ENCODE results near the gene B4GAT1. TPM values are rescaled to one million over a fixed set of nuclear protein-coding genes. Genes with fewer than 3 reads are reported as not detected.

Gene B4GAT1
- total and polyA plus RNA-seq, 4 donors, result 12.0 to 20.8 (median 17.6) TPM

GRCh38 chr11:66299186-66299585 lies 48.2 kb downstream of the B4GAT1 start (continued):
- TF ChIP-seq, protein P1, sequence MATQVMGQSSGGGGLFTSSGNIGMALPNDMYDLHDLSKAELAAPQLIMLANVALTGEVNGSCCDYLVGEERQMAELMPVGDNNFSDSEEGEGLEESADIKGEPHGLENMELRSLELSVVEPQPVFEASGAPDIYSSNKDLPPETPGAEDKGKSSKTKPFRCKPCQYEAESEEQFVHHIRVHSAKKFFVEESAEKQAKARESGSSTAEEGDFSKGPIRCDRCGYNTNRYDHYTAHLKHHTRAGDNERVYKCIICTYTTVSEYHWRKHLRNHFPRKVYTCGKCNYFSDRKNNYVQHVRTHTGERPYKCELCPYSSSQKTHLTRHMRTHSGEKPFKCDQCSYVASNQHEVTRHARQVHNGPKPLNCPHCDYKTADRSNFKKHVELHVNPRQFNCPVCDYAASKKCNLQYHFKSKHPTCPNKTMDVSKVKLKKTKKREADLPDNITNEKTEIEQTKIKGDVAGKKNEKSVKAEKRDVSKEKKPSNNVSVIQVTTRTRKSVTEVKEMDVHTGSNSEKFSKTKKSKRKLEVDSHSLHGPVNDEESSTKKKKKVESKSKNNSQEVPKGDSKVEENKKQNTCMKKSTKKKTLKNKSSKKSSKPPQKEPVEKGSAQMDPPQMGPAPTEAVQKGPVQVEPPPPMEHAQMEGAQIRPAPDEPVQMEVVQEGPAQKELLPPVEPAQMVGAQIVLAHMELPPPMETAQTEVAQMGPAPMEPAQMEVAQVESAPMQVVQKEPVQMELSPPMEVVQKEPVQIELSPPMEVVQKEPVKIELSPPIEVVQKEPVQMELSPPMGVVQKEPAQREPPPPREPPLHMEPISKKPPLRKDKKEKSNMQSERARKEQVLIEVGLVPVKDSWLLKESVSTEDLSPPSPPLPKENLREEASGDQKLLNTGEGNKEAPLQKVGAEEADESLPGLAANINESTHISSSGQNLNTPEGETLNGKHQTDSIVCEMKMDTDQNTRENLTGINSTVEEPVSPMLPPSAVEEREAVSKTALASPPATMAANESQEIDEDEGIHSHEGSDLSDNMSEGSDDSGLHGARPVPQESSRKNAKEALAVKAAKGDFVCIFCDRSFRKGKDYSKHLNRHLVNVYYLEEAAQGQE (IDR thresholded peaks at IDR 0.05), result no peak
- TF ChIP-seq RXRA (IDR thresholded peaks at IDR 0.05) (no peak), HNF4G (IDR thresholded peaks at IDR 0.05) (no peak), RAD21 (IDR thresholded peaks at IDR 0.05) (no peak)

DNA sequence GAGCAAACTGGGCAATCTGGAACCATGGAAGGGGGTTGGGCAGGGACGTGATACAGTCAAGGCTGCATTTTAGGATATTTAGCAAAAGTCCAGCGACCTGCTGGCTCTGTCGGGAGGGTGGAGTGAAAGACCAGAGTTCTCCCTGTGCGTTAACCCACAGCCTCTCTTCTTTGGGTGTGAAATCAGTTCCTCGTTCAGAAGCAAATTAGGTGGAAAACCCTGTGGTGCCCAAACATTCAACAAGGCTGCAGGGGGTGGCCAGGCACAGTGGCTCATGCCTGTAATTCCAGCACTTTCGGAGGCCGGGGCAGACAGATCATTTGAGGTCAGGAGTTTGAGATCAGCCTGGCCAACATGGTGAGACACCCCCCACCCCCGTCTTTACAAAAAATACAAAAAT lies 49.8 kb downstream of the B4GAT1 start:
- Histone ChIP-seq H3K27ac (ENCODE audit: low read depth in 1 of 2, low read length in 2 of 2) (no peak overlapping the region), H3K27me3 (ENCODE audit: control insufficient read depth in 4 of 4, insufficient read depth in 4 of 4, low read length in 3 of 4) (peaks cover 0 to under 1% (median 0%) of the 10 kb centered on the region in 4 donors), H3K9me3 (ENCODE audit: control insufficient read depth in 4 of 4, low read length in 3 of 4) (no peaks in the 10 kb centered on the region), H3K9ac (ENCODE audit: low read depth in 1 of 2, low read length in 2 of 2) (no peak overlapping the region), H3K4me1 (ENCODE audit: control insufficient read depth in 4 of 4, insufficient read depth in 4 of 4, low read length in 3 of 4) (no peaks in the 10 kb centered on the region), H3K4me3 (ENCODE audit: low read depth in 1 of 3, low read length in 3 of 3) (no peak overlapping the region), H3K36me3 (ENCODE audit: control insufficient read depth in 4 of 4, insufficient read depth in 3 of 4, low read depth in 1 of 4, low read length in 3 of 4) (no peaks in the 10 kb centered on the region)
- no peak for DNase-seq (ENCODE audit: low spot score)
- TF ChIP-seq RXRA (IDR thresholded peaks at IDR 0.05), result no peak
- TF ChIP-seq, protein P1 (IDR thresholded peaks at IDR 0.05), result no peak
- TF ChIP-seq FOXA1 (IDR thresholded peaks at IDR 0.05), result no peak
- no peak for TF ChIP-seq CTCF (IDR thresholded peaks at IDR 0.05; ENCODE audit: low read depth, low read length, missing input control)
- TF ChIP-seq NR2F2 (IDR thresholded peaks at IDR 0.05), result no peak
- TF ChIP-seq, protein P2, sequence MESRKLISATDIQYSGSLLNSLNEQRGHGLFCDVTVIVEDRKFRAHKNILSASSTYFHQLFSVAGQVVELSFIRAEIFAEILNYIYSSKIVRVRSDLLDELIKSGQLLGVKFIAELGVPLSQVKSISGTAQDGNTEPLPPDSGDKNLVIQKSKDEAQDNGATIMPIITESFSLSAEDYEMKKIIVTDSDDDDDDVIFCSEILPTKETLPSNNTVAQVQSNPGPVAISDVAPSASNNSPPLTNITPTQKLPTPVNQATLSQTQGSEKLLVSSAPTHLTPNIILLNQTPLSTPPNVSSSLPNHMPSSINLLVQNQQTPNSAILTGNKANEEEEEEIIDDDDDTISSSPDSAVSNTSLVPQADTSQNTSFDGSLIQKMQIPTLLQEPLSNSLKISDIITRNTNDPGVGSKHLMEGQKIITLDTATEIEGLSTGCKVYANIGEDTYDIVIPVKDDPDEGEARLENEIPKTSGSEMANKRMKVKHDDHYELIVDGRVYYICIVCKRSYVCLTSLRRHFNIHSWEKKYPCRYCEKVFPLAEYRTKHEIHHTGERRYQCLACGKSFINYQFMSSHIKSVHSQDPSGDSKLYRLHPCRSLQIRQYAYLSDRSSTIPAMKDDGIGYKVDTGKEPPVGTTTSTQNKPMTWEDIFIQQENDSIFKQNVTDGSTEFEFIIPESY (IDR thresholded peaks at IDR 0.05), result no peak
- TF ChIP-seq HNF4G (IDR thresholded peaks at IDR 0.05), result no peak
- TF ChIP-seq RAD21 (IDR thresholded peaks at IDR 0.05), result no peak
- TF ChIP-seq EGR1 (IDR thresholded peaks at IDR 0.05; ENCODE audit: low read depth in 2 of 2), result no peak
- TF ChIP-seq FOXA2 (IDR thresholded peaks at IDR 0.05), result no peak
- TF ChIP-seq, protein P3, sequence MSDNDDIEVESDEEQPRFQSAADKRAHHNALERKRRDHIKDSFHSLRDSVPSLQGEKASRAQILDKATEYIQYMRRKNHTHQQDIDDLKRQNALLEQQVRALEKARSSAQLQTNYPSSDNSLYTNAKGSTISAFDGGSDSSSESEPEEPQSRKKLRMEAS (IDR thresholded peaks at IDR 0.05), result no peak
- no peak for TF ChIP-seq GABPA (IDR thresholded peaks at IDR 0.05 in 1 of 2, conservative IDR thresholded peaks at IDR 0.05 in 1 of 2)
- no peak for TF ChIP-seq TAF1 (conservative IDR thresholded peaks at IDR 0.05)
- no peak for TF ChIP-seq HNF4A (conservative IDR thresholded peaks at IDR 0.05)
- no peak for TF ChIP-seq SP1 (IDR thresholded peaks at IDR 0.05)
- 64% methylated on average over 8 of the region's 8 CpGs for WGBS

Small RNA genes lying within 50 kb of the gene (small RNA-seq; reads per million reads assigned to genes)
- not detected for gene RF00017
- 0.15 reads per million for gene RNU1-84P

Other genes with a start within 250 kb of the B4GAT1 start
- 1 to 10 TPM; 2.3 to 5.1 TPM for gene KLC2, start 89.9 kb downstream of the B4GAT1 start, total RNA-seq
- 1 to 10 TPM; 1.8 to 4.5 TPM for gene KLC2, start 89.9 kb downstream of the B4GAT1 start, polyA plus RNA-seq
- 10 to 100 TPM; 40.4 to 43.8 TPM for gene RAB1B, start 79.0 kb downstream of the B4GAT1 start, total RNA-seq
- 10 to 100 TPM; 58.7 to 83.0 TPM for gene RAB1B, start 79.0 kb downstream of the B4GAT1 start, polyA plus RNA-seq
- gene CNIH2, start 69.5 kb downstream of the B4GAT1 start, total RNA-seq, result not detected
- under 1 TPM in 1 of 2 donors, not detected in 1; 0.07 TPM for gene CNIH2, start 69.5 kb downstream of the B4GAT1 start, polyA plus RNA-seq
- 100 to 1,000 TPM in 1 of 2 donors, 10 to 100 TPM in 1; 93.0 to 115 TPM for gene YIF1A, start 58.5 kb downstream of the B4GAT1 start, total RNA-seq
- gene YIF1A, start 58.5 kb downstream of the B4GAT1 start, polyA plus RNA-seq, result 100 to 1,000 TPM; 118 to 136 TPM
- under 1 TPM in 1 of 2 donors, not detected in 1; 0.05 TPM for gene TMEM151A, start 55.7 kb downstream of the B4GAT1 start, total RNA-seq
- gene TMEM151A, start 55.7 kb downstream of the B4GAT1 start, polyA plus RNA-seq, result under 1 TPM in 1 of 2 donors, not detected in 1; 0.13 TPM
- 1 to 10 TPM; 1.0 to 3.0 TPM for gene CD248, start 30.6 kb downstream of the B4GAT1 start, total RNA-seq
- 1 to 10 TPM in 1 of 2 donors, under 1 TPM in 1; 0.64 to 1.5 TPM for gene CD248, start 30.6 kb downstream of the B4GAT1 start, polyA plus RNA-seq
- 1 to 10 TPM in 1 of 2 donors, under 1 TPM in 1; 0.50 to 1.1 TPM for gene RIN1, start 11.2 kb downstream of the B4GAT1 start, total RNA-seq
- gene RIN1, start 11.2 kb downstream of the B4GAT1 start, polyA plus RNA-seq, result under 1 TPM; 0.11 to 0.55 TPM
- gene BRMS1, start 2.5 kb downstream of the B4GAT1 start, total RNA-seq, result 10 to 100 TPM; 12.0 to 20.0 TPM
- 10 to 100 TPM; 20.6 to 24.0 TPM for gene BRMS1, start 2.5 kb downstream of the B4GAT1 start, polyA plus RNA-seq
- 1 to 10 TPM; 1.5 to 3.3 TPM for gene SLC29A2, start 24.1 kb upstream of the B4GAT1 start, total RNA-seq
- 1 to 10 TPM; 1.2 to 1.6 TPM for gene SLC29A2, start 24.1 kb upstream of the B4GAT1 start, polyA plus RNA-seq
- not detected for gene NPAS4, start 73.4 kb upstream of the B4GAT1 start, total RNA-seq
- under 1 TPM in 1 of 2 donors, not detected in 1; 0.01 TPM for gene NPAS4, start 73.4 kb upstream of the B4GAT1 start, polyA plus RNA-seq
- gene MRPL11, start 91.2 kb upstream of the B4GAT1 start, total RNA-seq, result 10 to 100 TPM; 18.0 to 24.7 TPM
- gene MRPL11, start 91.2 kb upstream of the B4GAT1 start, polyA plus RNA-seq, result 10 to 100 TPM; 39.9 to 45.6 TPM
- gene PELI3, start 119.3 kb upstream of the B4GAT1 start, total RNA-seq, result 1 to 10 TPM; 1.9 to 5.4 TPM
- 1 to 10 TPM; 1.7 to 2.4 TPM for gene PELI3, start 119.3 kb upstream of the B4GAT1 start, polyA plus RNA-seq
- 10 to 100 TPM; 29.8 to 41.0 TPM for gene DPP3, start 132.8 kb upstream of the B4GAT1 start, total RNA-seq
- gene DPP3, start 132.8 kb upstream of the B4GAT1 start, polyA plus RNA-seq, result 10 to 100 TPM; 10.9 to 24.8 TPM
- 10 to 100 TPM in 1 of 2 donors, 1 to 10 TPM in 1; 9.8 to 18.5 TPM for gene BBS1, start 163.0 kb upstream of the B4GAT1 start, total RNA-seq
- gene BBS1, start 163.0 kb upstream of the B4GAT1 start, polyA plus RNA-seq, result 1 to 10 TPM; 4.2 to 7.5 TPM
- gene ZDHHC24, start 198.4 kb upstream of the B4GAT1 start, total RNA-seq, result 1 to 10 TPM; 5.1 to 6.4 TPM
- gene ZDHHC24, start 198.4 kb upstream of the B4GAT1 start, polyA plus RNA-seq, result 1 to 10 TPM; 4.1 to 5.2 TPM
- not detected for gene ACTN3, start 199.3 kb upstream of the B4GAT1 start, total RNA-seq
- not detected for gene ACTN3, start 199.3 kb upstream of the B4GAT1 start, polyA plus RNA-seq
- 10 to 100 TPM in 1 of 2 donors, 1 to 10 TPM in 1; 8.5 to 20.2 TPM for gene CTSF, start 221.0 kb upstream of the B4GAT1 start, total RNA-seq
- 10 to 100 TPM; 27.7 to 31.9 TPM for gene CTSF, start 221.0 kb upstream of the B4GAT1 start, polyA plus RNA-seq
- under 1 TPM; 0.14 to 0.17 TPM for gene CCDC87, start 245.4 kb upstream of the B4GAT1 start, total RNA-seq
- gene CCDC87, start 245.4 kb upstream of the B4GAT1 start, polyA plus RNA-seq, result under 1 TPM in 1 of 2 donors, not detected in 1; 0.14 TPM
- 10 to 100 TPM; 30.2 to 54.7 TPM for gene CCS, start 245.6 kb upstream of the B4GAT1 start, total RNA-seq
- gene CCS, start 245.6 kb upstream of the B4GAT1 start, polyA plus RNA-seq, result 10 to 100 TPM; 38.9 to 80.2 TPM

All from liver (tissue), 10 donors.